Measurements from ENCODE around the gene GYG2. TPM values are rescaled to one million over a fixed set of nuclear protein-coding genes. Genes with fewer than 3 reads are reported as not detected.
"Not testable (repeated sequence)": the region's sequence is repeated elsewhere in the genome, so short reads cannot be mapped to it uniquely, and the experiment has no call there.

GYG2 gene
- polyA plus RNA-seq, 1 donor from 2014 or later: 6.3 TPM

GRCh38 chrX:2802376-2803090, 26.2 kb upstream of the GYG2 start:
- H3K36me3 ChIP-seq (ENCODE audit: insufficient read depth, low read length); H3K9me2 ChIP-seq (ENCODE audit: insufficient read depth, low read length); H3K9me3 ChIP-seq (ENCODE audit: low read length); H3F3A ChIP-seq (ENCODE audit: insufficient read depth, low read length, poor library complexity, severe bottlenecking); H3K4me3 ChIP-seq (ENCODE audit: low read length); H3K79me2 ChIP-seq (replicated peaks; ENCODE audit: insufficient read depth, low read length); H3K27ac ChIP-seq (ENCODE audit: low read length); H3K4me2 ChIP-seq (ENCODE audit: low read length); H4K20me1 ChIP-seq (ENCODE audit: insufficient read depth); H3K27me3 ChIP-seq (ENCODE audit: insufficient read depth, low read depth, low read length); H3K9ac ChIP-seq (ENCODE audit: low read length); H2AFZ ChIP-seq (ENCODE audit: low read depth, low read length): not testable (repeated sequence)

DNA sequence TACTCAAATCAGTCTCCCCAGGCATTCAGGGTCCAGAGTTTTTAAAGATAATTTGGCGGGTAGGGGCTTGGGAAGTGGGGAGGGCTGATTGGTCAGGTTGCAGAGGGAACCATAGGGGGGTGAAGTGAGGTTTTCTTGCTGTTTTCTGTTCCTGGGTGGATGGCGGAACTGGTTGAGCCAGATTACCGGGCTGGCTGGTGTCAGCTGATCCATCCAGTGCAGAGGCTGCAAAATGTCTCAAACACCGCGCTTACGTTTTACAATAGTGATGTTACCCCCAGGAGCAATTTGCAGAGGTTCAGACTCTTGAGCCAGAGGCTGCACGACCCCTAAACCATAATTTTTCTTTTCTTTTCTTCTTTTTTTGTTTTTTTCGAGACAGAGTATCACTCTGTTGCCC, 25.2 kb upstream of the GYG2 start:
- not testable (repeated sequence) for H3K79me2 ChIP-seq (replicated peaks; ENCODE audit: insufficient read depth, low read length); H3K9ac ChIP-seq (ENCODE audit: low read length); H3K36me3 ChIP-seq (ENCODE audit: insufficient read depth, low read length); H3F3A ChIP-seq (ENCODE audit: insufficient read depth, low read length, poor library complexity, severe bottlenecking); H3K4me2 ChIP-seq (ENCODE audit: low read length); H3K4me3 ChIP-seq (ENCODE audit: low read length); H3K27me3 ChIP-seq (ENCODE audit: insufficient read depth, low read depth, low read length); H3K9me3 ChIP-seq (ENCODE audit: low read length); H2AFZ ChIP-seq (ENCODE audit: low read depth, low read length); H3K27ac ChIP-seq (ENCODE audit: low read length); H3K9me2 ChIP-seq (ENCODE audit: insufficient read depth, low read length); H4K20me1 ChIP-seq (ENCODE audit: insufficient read depth)

DNA sequence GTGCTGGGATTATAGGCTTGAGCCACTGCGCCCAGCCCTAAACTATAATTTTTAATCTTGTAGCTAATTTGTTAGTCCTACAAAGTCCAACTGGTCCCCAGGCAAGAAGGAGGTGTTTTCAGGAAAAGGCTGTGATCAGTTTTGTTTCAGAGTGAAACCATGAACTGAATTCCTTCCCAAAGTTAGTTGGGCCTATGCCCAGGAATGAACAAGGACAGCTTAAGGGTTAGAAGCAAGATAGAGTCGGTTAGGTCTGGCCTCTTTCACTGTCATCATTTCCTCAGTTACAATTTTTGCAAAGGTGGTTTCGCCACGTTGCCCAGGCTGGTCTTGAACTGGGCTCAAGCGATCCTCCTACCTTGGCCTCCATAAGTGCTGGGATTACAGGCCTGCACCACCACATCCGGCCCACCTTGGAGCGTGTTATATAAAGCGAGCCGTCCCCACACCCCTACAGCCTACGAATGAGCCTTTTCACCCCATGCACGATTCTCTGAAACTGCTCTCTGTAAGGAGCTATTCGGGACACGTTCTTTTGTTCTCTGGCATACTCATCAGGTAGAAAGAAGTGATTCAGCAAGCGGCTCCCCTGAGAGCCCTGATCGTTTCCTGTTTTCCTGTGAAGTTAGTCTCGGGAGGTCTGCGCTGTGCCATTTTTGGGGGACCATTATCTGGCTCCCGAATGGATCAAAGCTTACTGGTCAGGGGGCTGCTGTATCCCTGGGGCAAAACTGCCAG, 24.5 kb upstream of the GYG2 start:
- H3K9me3 ChIP-seq (ENCODE audit: low read length); H3K4me2 ChIP-seq (ENCODE audit: low read length); H3K9me2 ChIP-seq (ENCODE audit: insufficient read depth, low read length); H4K20me1 ChIP-seq (ENCODE audit: insufficient read depth); H3K36me3 ChIP-seq (ENCODE audit: insufficient read depth, low read length); H3K27me3 ChIP-seq (ENCODE audit: insufficient read depth, low read depth, low read length); H3K4me3 ChIP-seq (ENCODE audit: low read length); H3K27ac ChIP-seq (ENCODE audit: low read length); H3K9ac ChIP-seq (ENCODE audit: low read length); H2AFZ ChIP-seq (ENCODE audit: low read depth, low read length); H3K79me2 ChIP-seq (replicated peaks; ENCODE audit: insufficient read depth, low read length); H3F3A ChIP-seq (ENCODE audit: insufficient read depth, low read length, poor library complexity, severe bottlenecking): not testable (repeated sequence)

DNA sequence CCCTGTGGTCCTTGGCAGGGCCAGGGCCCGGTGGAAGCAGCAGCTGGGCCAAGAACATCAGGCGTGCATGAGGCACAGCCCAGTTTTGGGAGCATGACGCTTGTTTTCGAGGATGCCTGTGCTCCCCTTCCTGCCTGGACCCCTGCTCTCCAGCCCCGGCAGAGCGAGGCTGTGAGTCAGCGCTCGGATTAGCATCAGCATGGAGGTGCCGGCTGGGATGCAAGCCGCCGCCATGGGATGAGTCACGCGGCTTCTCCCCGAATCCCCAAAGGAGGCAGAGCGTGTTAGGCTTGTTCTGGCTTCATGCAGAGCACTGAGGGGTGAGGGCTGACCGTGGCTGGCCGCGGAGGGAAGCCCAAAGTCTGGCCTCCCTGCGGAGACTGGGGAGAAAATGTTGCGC, 23.9 kb upstream of the GYG2 start:
- not testable (repeated sequence) for H2AFZ ChIP-seq (ENCODE audit: low read depth, low read length); H3K79me2 ChIP-seq (replicated peaks; ENCODE audit: insufficient read depth, low read length); H3K9me3 ChIP-seq (ENCODE audit: low read length); H3K36me3 ChIP-seq (ENCODE audit: insufficient read depth, low read length); H3K9me2 ChIP-seq (ENCODE audit: insufficient read depth, low read length); H3K27ac ChIP-seq (ENCODE audit: low read length); H3K27me3 ChIP-seq (ENCODE audit: insufficient read depth, low read depth, low read length); H3K4me2 ChIP-seq (ENCODE audit: low read length); H3K9ac ChIP-seq (ENCODE audit: low read length); H3F3A ChIP-seq (ENCODE audit: insufficient read depth, low read length, poor library complexity, severe bottlenecking); H3K4me3 ChIP-seq (ENCODE audit: low read length); H4K20me1 ChIP-seq (ENCODE audit: insufficient read depth)

GRCh38 chrX:2811271-2811670, 17.5 kb upstream of the GYG2 start:
- H3K9ac ChIP-seq (ENCODE audit: low read length): no peak overlapping the region
- H3K27ac ChIP-seq (ENCODE audit: low read length): no peak overlapping the region
- no peaks in the 10 kb centered on the region for H3F3A ChIP-seq (ENCODE audit: insufficient read depth, low read length, poor library complexity, severe bottlenecking)
- H3K4me3 ChIP-seq (ENCODE audit: low read length): no peak overlapping the region
- H3K36me3 ChIP-seq (ENCODE audit: insufficient read depth, low read length): no peaks in the 10 kb centered on the region
- no peaks in the 10 kb centered on the region for H3K79me2 ChIP-seq (replicated peaks; ENCODE audit: insufficient read depth, low read length)
- no peaks in the 10 kb centered on the region for H3K27me3 ChIP-seq (ENCODE audit: insufficient read depth, low read depth, low read length)
- H3K9me3 ChIP-seq (ENCODE audit: low read length): no peaks in the 10 kb centered on the region
- H4K20me1 ChIP-seq (ENCODE audit: insufficient read depth): no peaks in the 10 kb centered on the region
- no peaks in the 10 kb centered on the region for H3K9me2 ChIP-seq (ENCODE audit: insufficient read depth, low read length)
- no peak overlapping the region for H2AFZ ChIP-seq (ENCODE audit: low read depth, low read length)
- no peak for TF ChIP-seq REST (IDR thresholded peaks at IDR 0.05; ENCODE audit: borderline replicate concordance)
- no peak for TF ChIP-seq TAF1 (IDR thresholded peaks at IDR 0.05; ENCODE audit: low read depth)
- no peak for TF ChIP-seq RAD21 (conservative IDR thresholded peaks at IDR 0.05)
- TF ChIP-seq POLR2AphosphoS5 (IDR thresholded peaks at IDR 0.05): no peak
- TF ChIP-seq MXI1 (conservative IDR thresholded peaks at IDR 0.05; ENCODE audit: poor library complexity, severe bottlenecking): no peak
- TF ChIP-seq EP300 (conservative IDR thresholded peaks at IDR 0.05; ENCODE audit: poor library complexity, severe bottlenecking): no peak
- TF ChIP-seq, protein P1, sequence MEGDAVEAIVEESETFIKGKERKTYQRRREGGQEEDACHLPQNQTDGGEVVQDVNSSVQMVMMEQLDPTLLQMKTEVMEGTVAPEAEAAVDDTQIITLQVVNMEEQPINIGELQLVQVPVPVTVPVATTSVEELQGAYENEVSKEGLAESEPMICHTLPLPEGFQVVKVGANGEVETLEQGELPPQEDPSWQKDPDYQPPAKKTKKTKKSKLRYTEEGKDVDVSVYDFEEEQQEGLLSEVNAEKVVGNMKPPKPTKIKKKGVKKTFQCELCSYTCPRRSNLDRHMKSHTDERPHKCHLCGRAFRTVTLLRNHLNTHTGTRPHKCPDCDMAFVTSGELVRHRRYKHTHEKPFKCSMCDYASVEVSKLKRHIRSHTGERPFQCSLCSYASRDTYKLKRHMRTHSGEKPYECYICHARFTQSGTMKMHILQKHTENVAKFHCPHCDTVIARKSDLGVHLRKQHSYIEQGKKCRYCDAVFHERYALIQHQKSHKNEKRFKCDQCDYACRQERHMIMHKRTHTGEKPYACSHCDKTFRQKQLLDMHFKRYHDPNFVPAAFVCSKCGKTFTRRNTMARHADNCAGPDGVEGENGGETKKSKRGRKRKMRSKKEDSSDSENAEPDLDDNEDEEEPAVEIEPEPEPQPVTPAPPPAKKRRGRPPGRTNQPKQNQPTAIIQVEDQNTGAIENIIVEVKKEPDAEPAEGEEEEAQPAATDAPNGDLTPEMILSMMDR (IDR thresholded peaks at IDR 0.05; ENCODE audit: poor library complexity, severe bottlenecking): no peak
- no peak for TF ChIP-seq SMC3 (conservative IDR thresholded peaks at IDR 0.05; ENCODE audit: poor library complexity)
- no peak for TF ChIP-seq EZH2 (IDR thresholded peaks at IDR 0.05; ENCODE audit: borderline replicate concordance, insufficient read depth, low read length, poor library complexity, severe bottlenecking)
- no peak overlapping the region for H3K4me2 ChIP-seq (ENCODE audit: low read length)

Data from neural cell (in vitro differentiated cells).